ENCODE measurements around the gene TIPARP.
"Not testable (repeated sequence)": the region's sequence is repeated elsewhere in the genome, so short reads cannot be mapped to it uniquely, and the experiment has no call there.

The TIPARP gene

DNA sequence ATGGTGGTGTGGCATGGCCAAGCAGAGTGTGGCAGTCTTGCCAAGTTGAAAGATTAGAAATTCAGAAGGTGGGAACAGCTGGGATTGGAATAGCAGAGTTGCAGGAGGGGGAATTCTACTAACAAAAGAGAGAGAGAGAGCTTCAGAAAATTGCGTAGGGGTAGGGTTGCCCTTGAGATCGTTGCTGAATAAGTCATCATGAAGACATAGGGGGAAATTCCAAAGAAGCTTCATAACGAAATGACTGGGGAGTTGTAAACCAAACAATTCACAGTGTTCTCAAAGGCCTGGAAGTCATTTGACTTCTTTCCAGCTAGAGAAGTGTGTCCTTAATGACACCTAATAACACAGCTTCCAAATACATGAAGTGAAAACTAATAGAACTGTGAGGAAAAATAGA is 26.3 kb upstream of the TIPARP start:
- DNase-seq = no peak

DNA sequence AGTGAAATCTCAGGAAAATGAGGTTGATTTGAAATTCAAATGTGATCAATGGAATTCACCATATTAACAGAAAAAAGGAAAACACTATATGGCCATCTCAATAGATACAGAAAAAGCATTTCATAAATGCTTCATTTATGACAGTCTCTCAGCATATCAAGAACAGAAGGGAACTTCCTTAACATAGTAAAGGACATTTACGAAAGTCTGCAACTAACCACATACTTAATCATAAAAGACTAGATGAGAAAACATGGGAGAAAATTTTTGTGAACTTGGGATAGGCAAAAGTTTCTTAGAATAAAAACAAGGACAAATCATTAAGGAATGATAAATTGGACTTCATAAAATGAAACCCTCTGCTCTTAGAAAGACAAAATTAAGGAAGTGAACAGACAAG is 24.7 kb upstream of the TIPARP start:
- DNase-seq = no peak

DNA sequence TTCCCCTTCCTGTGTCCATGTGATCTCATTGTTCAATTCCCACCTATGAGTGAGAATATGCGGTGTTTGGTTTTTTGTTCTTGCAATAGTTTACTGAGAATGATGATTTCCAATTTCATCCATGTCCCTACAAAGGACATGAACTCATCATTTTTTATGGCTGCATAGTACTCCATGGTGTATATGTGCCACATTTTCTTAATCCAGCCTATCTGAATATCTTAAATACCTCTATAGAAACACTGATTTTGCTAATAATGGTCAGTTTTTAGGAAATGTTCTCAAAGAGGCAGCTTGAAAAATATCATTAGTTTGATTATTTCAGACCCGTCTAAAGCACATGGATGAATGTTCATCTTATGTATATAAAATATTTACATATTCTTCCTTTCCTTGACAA is 21.7 kb upstream of the TIPARP start:
- DNase-seq = not testable (repeated sequence)

DNA sequence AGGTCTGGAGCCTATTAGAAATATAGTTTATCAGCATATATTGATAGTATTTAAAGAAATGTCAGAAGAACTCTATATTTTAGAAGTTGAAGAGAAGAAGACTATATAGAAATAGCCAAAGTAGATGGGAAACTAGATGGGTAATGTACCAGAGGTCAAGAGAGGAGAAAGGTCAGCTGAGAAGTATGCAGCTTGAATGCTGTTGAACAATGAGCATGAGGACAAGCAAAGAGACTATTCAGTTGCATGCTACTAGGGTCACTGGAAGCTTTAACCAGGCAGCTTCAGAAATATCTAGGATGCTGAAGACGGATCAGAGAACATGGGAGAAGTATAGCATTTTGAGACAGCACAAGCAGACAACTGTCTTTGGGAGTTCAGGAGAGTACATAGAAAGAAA is 19.6 kb upstream of the TIPARP start:
- no peak for DNase-seq

DNA sequence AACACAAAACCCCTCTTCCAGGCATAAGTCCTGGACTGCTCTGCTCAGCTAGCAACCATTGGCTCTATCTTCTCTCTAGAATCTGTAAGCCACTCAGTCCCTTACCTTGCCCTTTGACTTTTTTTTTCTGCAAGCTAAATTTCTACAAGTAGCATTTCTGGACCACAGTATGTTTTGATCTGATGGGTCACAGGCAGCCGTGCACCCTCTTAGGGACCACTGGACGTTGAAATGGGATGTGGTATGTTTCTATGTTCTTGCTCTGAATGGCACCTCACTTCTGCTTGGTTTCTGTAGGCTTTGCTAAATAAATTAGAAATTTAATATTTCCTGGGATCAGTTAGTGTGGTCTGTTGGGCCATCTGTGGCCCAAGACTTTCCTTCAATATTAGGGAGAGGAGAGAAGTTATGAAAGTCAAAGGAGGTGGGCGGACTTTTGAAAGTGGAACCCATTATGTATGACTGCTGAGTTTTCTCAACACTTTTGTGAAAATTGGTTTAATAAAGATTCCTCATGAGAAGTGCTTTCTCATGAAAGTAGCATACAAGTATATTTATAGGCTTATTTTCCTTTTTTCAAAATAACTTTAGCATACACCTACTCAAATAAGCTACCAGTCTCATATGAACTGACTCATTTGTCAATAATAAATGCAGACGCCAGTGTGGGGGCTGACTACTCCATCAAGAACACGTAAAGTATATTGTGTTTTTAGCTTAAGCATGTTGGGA is 18.4 kb upstream of the TIPARP start:
- DNase-seq = no peak

DNA sequence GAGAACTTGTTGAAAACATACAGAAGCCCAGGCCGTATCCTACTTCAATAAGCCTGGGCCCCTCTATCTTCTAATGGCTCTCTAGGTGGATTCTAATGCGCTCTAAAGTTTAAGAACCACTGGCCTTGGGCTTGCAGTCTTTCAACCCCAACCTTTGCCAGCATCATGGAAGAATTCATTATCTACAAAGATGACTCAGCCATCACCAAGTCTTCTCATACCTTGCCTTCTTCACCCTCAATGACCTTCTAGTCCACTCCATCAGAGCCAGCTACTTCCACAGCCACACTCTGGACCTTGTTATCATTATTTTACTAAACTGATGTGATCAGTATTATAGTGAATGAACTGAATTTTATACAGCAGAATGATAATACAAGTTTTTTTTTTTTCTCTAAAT is 16.9 kb upstream of the TIPARP start:
- no peak for DNase-seq

DNA sequence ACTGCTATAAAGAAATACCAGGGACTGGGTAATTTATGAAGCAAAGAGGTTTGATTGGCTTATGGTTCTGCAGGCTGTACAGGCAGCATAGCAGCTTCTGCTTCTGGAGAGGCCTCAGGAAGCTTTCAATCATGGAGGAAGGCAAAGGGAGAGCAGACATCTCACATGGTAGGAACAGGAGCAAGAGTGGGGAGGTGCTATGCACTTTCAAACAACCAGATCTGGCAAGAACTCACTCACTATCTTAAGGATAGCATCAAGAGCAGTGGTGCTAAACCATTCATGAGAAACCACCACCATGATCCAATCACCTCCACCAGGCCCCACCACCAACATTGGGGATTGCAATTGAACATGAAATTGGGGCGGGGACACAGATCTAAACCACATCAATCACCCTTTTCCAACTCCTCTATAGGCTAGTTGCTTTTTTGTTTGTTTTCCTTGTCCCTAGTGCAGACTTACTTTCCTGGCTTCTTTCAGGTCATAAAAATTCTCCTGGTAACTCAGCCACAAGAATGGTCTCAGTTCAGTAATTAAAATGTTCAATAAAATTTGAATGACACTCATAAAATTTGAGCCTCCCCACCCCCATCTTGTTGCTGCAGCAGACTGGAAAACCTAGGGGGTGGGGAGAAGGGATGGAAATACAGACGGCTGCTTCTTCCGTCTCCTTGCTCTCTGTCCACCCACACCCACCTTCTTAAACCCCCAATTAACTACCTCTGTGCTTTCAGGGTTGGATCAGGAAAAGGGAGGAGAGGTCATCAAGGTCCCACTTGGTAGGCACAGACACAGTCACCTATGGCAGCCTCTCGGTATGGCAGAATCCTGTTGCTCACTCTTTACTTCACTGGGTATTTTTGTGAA is 16.3 kb upstream of the TIPARP start:
- no peak for DNase-seq

DNA sequence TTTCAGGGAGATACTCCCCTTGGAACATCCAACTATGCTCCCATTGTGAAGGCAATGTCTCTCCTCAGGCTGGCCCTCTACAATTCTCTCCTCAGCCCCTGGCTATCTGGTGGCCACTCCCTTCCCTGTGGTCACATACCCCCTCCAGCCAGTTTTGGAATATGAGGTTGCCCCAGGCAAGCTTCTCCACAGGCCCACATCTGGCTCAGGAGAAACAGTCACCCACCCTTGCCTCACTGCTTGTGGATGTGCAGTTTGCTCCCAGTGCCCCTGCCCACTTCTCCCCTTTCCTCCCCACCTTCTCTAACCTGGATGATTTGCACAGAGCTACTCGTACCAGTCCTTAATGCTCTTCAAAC is 15.7 kb upstream of the TIPARP start:
- DNase-seq = no peak

DNA sequence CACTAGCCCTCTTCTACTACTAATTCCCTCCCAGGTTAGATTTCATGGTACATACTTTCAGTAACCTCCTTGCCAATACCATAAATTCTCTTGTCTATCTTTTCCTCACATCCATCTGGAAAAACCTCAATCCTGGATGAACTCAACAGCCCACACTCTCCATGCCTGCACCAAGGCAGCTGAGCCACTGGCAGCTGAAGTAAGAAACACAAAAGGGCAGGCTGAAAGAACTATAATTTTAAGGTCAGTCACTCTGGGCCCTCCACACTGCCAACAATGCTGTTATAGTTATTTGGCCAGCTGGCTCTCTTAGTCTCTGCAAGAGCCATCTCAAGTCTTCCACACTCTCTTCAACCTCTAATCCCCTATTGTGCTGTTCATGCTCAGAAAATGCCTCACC is 15.1 kb upstream of the TIPARP start:
- DNase-seq = no peak

DNA sequence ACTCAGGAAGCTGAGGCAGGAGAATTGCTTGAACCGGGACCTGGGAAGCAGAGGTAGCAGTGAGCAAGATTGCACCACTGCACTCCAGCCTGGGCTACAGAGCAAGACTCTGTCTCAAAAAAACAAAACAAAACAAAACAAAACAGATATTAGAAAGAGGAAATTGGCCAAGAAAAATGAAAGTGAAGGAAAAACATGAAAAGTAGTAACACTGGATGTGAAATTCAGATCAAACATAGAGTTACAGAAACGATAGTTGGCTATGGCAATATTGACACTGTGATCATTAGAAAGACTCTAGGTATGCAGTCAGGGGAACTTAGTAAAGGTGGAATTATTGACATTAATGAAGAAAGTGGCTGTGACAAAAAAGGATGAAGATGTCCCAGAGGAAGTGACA is 13.2 kb upstream of the TIPARP start:
- no peak for DNase-seq

DNA sequence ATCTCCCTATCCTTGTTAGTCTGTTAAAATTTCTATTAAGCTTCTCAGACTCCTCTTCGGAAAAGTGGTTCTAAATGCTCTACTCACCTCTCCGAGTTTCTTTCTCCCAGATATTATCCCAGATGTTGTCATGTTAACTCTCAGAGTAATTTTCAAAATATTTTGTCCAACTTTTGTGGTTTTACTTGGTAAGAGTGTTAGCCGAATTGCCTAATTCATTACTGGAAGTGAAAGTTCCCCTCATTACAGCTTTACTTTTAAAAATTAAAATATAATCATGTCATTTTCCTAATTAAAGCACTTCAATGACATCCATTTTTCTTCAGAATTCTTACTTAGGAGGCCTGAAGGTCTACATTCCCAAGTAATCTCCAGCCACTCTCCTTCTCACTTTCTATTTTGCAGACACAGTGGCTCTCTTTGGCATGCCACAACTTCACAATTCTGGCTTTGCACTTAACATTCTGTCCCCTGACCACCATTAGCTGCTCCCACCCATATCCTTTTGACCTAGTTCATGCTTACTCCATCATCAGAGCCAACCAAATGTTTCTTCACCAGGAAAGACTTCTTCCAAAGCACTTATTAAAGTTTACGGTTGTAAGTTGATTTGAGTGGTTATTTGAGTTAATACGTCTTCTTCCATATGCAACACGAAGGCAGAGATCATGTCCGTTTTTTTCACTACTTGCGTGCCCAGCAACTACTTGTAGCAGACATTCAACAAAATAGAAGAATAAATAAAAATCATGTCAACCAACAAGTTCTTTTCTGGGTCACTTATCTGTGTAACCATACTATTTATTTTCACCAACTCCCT is 10.2 kb upstream of the TIPARP start:
- no peak for DNase-seq

DNA sequence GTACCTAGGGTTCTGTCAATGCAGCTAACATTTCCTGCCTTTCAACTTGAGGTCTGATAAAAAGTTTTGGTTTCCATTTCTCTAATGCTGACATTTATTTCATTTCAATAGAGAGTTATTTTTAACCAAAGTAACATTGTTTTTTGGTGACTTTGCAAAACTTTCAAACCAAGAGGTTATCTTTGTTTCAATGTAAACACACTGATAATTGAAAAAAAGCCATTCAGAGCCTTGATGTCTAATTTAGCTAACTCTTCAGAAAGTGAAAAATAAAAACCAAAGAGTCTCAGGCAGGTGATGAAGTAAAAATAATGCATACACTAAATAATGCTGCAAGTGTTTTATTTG is 9.6 kb upstream of the TIPARP start:
- DNase-seq = no peak

DNA sequence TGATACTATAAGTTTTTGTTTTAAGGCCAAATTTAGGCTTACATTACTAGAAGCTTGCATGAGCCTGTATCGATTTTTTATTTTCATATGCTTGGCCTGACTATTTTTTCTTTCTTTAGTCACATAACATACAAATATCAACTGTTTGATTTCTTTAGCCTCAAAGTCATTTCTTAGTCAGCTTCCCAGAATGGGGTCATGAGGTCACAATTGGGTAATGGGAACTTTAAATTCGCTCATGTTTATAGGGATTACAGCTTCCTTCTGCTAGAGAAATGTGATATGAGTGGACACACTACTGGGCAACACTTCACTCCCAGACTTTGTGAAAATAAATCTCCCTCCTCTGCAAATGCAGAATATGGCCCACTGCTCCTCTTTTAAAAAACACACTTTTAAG is 9.1 kb upstream of the TIPARP start:
- no peak for DNase-seq

DNA sequence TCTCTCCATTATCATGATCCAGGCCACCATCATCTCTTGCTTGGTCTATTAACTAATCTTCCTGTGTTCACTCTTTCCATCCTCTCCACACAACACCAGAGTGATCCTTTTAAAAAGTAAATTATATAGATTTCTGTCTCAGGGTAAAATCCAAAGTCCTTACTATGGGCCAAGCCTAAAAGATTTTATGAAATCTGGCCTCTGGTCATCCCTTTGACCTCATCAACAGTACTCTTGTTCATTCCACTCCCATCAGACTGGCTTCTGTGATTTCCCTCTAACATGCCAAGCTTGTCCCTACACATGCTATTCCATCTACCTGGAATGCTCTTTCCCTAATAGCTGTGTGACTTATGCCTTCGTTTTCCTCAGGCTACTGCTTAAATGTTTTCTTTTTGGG is 8.3 kb upstream of the TIPARP start:
- DNase-seq = no peak

DNA sequence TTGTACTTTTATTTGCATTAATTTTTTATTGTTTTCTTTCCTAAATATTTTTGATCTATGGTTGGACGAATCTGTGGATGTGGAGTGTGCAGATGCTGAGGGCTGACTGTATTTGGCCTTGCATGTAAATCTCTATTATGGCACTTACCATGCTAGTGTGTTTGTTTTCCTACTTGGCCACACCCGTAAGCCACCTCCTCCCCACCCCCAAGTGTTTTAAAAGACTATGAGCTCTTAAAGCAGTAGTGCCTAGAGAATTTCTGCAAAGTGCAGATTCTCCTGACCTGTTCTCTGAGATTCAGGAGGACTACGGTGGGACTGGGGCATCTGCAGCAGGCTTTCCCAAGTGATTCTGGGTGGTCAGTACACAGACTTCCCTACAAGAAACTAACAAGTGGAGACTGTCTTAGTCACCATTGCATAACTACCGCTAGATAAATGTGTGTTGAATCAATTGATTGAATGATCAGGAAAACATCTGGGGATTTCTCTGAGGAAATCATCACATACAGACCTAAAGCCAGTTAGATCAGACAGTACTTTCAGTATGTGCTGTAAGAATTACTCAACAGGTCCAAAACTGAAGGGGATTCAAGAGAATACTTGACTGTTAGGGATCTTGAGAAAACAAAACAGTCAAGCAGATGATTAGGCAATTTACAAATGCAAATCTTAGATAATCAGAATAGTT is 6.2 kb upstream of the TIPARP start:
- DNase-seq = no peak

DNA sequence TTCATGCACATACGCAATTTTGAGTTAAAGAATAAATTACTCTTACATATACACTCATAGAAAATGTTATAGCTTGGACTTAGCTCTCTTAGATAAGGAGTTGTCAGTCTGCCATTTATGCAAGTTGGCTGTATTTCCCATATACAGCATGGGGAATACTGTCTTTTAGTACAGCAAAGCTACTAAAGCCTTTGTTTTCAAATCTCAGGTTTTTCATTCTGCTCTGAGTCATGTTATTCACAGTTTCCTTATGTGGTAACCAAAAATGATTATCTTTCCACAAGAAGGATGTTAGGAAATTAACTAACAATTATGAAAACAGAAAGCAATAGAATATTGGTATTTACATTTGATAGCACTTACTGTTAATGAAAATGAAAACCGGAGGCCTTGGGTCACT is 4.3 kb upstream of the TIPARP start:
- no peak for DNase-seq

DNA sequence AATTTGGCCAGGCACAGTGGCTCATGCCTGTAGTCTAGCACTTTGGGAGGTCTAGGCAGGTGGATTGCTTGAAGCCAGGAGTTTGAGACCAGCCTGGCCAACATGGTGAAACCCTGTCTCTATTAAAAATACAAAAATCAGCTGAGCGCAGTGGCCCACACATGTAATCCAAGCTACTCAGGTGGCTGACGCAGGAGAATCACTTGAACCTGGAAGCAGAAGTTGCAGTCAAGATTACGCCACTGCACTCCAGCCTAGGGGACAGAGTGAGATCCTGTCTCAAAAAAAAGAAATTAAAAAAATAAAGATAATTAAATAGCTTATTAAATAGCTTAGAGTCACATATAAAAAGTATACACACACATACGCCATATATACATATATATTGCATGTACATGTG is 3.7 kb upstream of the TIPARP start:
- DNase-seq = no peak

DNA sequence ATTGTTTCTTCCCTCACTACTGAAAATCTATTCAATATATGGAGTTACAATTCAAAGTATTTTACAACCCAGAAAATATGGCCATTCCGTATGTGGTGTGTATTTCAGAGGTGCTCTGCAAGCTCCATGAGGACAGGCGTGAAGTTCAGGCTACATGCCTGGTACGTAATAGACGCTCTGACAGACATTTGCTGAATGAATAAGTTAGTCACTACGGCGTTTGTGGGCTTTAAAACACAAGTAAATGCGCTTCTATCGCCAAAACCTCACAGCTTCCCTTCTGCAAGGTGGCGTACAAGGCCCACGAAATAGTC is 701 bp upstream of the TIPARP start:
- DNase-seq = no peak

DNA sequence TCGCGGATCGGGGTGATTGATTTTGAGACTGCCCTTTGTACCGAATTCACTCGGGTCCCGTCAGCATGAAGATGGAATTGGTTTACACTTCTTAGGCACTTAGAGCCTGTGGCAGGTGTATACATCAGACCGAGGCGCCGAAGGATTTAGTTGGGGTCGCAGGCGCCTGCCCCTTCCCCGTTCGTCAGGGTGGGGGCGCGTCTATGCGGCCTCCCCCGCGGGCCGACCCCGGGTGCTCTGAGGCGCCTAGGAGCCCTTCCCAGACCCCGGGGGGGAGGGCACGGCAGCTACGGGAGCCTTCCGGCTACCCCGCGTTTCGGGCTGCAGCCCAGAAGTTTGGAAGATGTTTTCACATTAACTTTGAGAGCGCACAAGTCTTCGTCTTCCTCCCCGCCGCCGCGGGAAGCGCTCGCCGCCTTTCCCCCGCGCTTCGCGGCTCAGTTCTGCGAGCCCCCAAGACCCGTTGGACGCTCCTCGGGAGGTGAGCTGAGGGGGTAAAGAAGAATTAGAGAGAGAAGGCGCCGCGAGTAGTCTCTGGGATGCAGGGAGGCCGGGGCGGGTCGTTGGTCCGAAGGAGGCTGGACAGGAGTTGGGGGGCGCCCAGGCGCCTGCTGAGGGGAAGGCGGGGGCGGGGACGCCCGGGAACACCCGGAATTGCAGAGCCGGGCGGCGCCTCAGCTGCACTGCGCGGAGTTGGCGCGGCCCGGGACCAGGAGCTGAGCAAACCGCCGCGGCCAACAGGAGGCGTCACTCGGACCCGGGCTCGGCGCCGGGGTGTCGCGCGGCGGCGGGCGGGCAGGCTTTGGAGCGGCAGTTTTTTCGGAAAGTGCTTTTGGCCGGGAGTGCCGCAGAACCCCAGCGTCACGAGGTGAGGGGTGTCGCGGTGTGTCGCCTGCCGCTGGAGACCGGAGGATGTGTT is 780 bp downstream of the TIPARP start:
- DNase-seq = peak; percentile 25

DNA sequence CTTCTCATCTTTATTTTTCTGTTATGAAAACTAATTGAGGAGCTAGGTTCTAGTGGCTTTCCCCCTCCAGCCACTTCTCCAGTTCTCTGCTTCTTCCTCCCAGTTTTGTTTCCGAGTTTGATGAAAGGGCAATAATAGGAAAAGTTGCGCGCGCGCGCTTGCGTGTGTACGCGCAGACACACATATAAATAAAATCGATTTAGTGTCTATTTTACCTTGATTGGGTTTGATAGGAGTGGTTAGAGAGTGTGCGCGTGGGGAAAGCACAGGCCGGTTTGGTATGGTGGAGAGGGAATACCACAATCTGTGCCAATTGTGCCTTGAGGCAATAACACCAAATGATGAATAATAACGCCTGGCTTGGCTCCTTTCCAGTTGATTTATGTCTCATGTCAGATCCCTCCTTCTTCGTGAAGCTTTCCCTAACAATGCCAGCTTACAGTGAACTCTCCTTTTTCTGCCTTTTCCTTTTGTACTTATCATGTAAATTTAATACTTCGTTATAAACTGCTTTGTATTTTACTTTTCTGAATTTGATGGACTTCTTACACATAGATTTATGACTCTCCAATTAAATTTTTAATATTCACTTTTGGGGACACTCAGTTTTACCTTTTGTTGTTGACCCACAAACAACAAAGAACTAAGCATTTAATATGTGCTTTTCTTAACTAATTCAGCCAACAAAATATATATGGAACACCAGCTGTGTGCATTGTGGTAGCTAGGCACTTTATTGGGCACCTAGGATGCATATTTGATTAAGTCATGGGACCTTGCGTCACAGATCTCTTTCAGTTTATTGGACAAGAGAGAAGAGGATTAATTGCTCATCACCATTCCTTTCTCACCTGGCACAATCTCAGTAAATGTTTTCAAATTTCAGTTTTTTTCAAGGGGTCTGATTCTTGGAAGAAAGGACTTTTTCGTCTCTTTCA is 1.7 kb downstream of the TIPARP start:
- no peak for DNase-seq
